Left ventricle myocardium inferior (tissue), 1 donor: Measurements from ENCODE around the gene CYP19A1. TPM values are rescaled to one million over a fixed set of nuclear protein-coding genes. Genes with fewer than 3 reads are reported as not detected.
A peak's percentile ranks its signal among the peaks of the same experiment; 100 is the strongest.
"Not testable (repeated sequence)": the region's sequence is repeated elsewhere in the genome, so short reads cannot be mapped to it uniquely, and the experiment has no call there.

Experiments
- DNase-seq: peaks from one replicate; pipeline ENCODE4 v3.0.0-alpha.2; 2020
- H3K27ac ChIP-seq: fragments of 200-600 bp; replicated peaks from 2 replicates; pipeline ENCODE4 v1.8.0; 2021
- H3K27me3 ChIP-seq: fragments of 200-600 bp; 2 replicates; pipeline ENCODE4 v1.8.0; 2021; ENCODE audit warnings: low read depth
- H3K36me3 ChIP-seq: fragments of 200-600 bp; 2 replicates; pipeline ENCODE4 v1.8.0; 2021
- H3K4me1 ChIP-seq: fragments of 200-600 bp; 2 replicates; pipeline ENCODE4 v1.8.0; 2021
- H3K4me3 ChIP-seq: fragments of 200-600 bp; 2 replicates; pipeline ENCODE4 v1.8.0; 2021; ENCODE audit warnings: mild to moderate bottlenecking, moderate library complexity
- H3K9me3 ChIP-seq: fragments of 200-600 bp; replicated peaks from 2 replicates; pipeline ENCODE4 v1.8.0; 2021
- CTCF ChIP-seq: fragments of 200-600 bp; IDR thresholded peaks from 2 replicates; pipeline ENCODE4 v1.8.0; 2021; ENCODE audit warnings: antibody characterized with exemption, mild to moderate bottlenecking, borderline replicate concordance
- intact Hi-C: fragments of 100-400 bp; cut with micrococcal nuclease; formaldehyde crosslinking; loops from one replicate; pipeline ENCODE4 v1.11.0; 2022
- total RNA-seq: library from RNA; stranded (reverse); fragmentation: NEBNext Ultra II Directional; extraction: Animal tissue kit (Norgen Biotek cat#: 25700); gene quantifications from one replicate; pipeline ENCODE4 v1.2.1, GENCODE V29; 2021
- donor health status: DM: no; HTN: yes; CAD: no; lungs with severe emphysema.

The CYP19A1 gene
- total RNA-seq, 1 donor from 2014 or later: 0.60 TPM

- no peaks in the 10 kb centered on the region for H3K36me3 ChIP-seq
- H3K27ac ChIP-seq: no peak overlapping the region
- H3K4me3 ChIP-seq: no peak overlapping the region
- peaks cover 10% of the 10 kb centered on the region for H3K27me3 ChIP-seq
- no peak for TF ChIP-seq CTCF
- DNase-seq: no peak
- no peaks in the 10 kb centered on the region for H3K4me1 ChIP-seq
- no peaks in the 10 kb centered on the region for H3K9me3 ChIP-seq
- intact Hi-C loops: no loop called here
Observed at GRCh38 chr15:51285399-51285798, 53.0 kb downstream of the CYP19A1 start.

GRCh38 chr15:51284871-51285270 is 53.5 kb downstream of the CYP19A1 start:
- no peaks in the 10 kb centered on the region for H3K4me1 ChIP-seq
- no peaks in the 10 kb centered on the region for H3K9me3 ChIP-seq
- no peak overlapping the region for H3K4me3 ChIP-seq
- no peaks in the 10 kb centered on the region for H3K36me3 ChIP-seq
- H3K27ac ChIP-seq: no peak overlapping the region
- intact Hi-C loops: no loop called here
- TF ChIP-seq CTCF: no peak
- H3K27me3 ChIP-seq: peaks cover 12% of the 10 kb centered on the region
- no peak for DNase-seq

- DNase-seq: no peak
- no peaks in the 10 kb centered on the region for H3K9me3 ChIP-seq
- intact Hi-C loops: no loop called here
- H3K4me1 ChIP-seq: no peaks in the 10 kb centered on the region
- peaks cover 20% of the 10 kb centered on the region for H3K27me3 ChIP-seq
- no peak overlapping the region for H3K4me3 ChIP-seq
- H3K36me3 ChIP-seq: no peaks in the 10 kb centered on the region
- H3K27ac ChIP-seq: no peak overlapping the region
- no peak for TF ChIP-seq CTCF
Observed at GRCh38 chr15:51283026-51283425, 55.4 kb downstream of the CYP19A1 start.

GRCh38 chr15:51282241-51282640 is 56.2 kb downstream of the CYP19A1 start:
- Histone ChIP-seq H3K27me3 (peaks cover 23% of the 10 kb centered on the region), H3K27ac (peak overlapping the region; percentile 16)
- H3K4me1 ChIP-seq, H3K9me3 ChIP-seq, H3K4me3 ChIP-seq, H3K36me3 ChIP-seq, intact Hi-C loops, DNase-seq: not testable (repeated sequence)

- Histone ChIP-seq H3K9me3 (no peaks in the 10 kb centered on the region), H3K36me3 (no peaks in the 10 kb centered on the region), H3K4me3 (no peak overlapping the region), H3K27ac (peak overlapping the region; percentile 42), H3K27me3 (peaks cover 23% of the 10 kb centered on the region), H3K4me1 (no peaks in the 10 kb centered on the region)
- intact Hi-C loops: loop anchor here (2.0 kb wide), 1 partner anchor 99 kb away; no protein-coding TSS in a partner anchor
- peak; percentile 80 for TF ChIP-seq CTCF
- peak; percentile 67 for DNase-seq
Observed at GRCh38 chr15:51281368-51281967, 56.9 kb downstream of the CYP19A1 start.

GRCh38 chr15:51280838-51281237 is 57.6 kb downstream of the CYP19A1 start:
- H3K4me3 ChIP-seq: no peak overlapping the region
- no peaks in the 10 kb centered on the region for H3K36me3 ChIP-seq
- intact Hi-C loops: loop anchor here (2.0 kb wide), 1 partner anchor 100 kb away; no protein-coding TSS in a partner anchor
- no peaks in the 10 kb centered on the region for H3K4me1 ChIP-seq
- H3K9me3 ChIP-seq: no peaks in the 10 kb centered on the region
- DNase-seq: no peak
- H3K27ac ChIP-seq: no peak overlapping the region
- no peak for TF ChIP-seq CTCF
- peaks cover 28% of the 10 kb centered on the region for H3K27me3 ChIP-seq
